HepG2 (cell line): ENCODE data around the gene TRIM66. TPM values are rescaled to one million over a fixed set of nuclear protein-coding genes. Genes with fewer than 3 reads are reported as not detected.

Experiments used
- ATAD3A ChIP-seq: sonication (generic); formaldehyde crosslinking; IDR thresholded peaks from 2 replicates; pipeline ENCODE4 v1.4.0; 2020; ENCODE audit warnings: missing genetic modification reagents
- KLF12 ChIP-seq: sonication (generic); formaldehyde crosslinking; IDR thresholded peaks from 2 replicates; pipeline ENCODE4 v1.4.0; 2020; ENCODE audit warnings: missing genetic modification reagents, borderline replicate concordance
- MED13 ChIP-seq: sonication (generic); formaldehyde crosslinking; IDR thresholded peaks from 2 replicates; pipeline ENCODE4 v1.5.0; 2020; ENCODE audit warnings: missing genetic modification reagents
- NFE2 ChIP-seq: sonication (generic); formaldehyde crosslinking; IDR thresholded peaks from 2 replicates; pipeline ENCODE4 v1.4.0; 2020; ENCODE audit warnings: missing genetic modification reagents
- PHF8 ChIP-seq: sonication (generic); formaldehyde crosslinking; IDR thresholded peaks from 2 replicates; pipeline ENCODE4 v1.5.0; 2020; ENCODE audit warnings: missing genetic modification reagents
- PLRG1 ChIP-seq: fragments of 450-650 bp; conservative IDR thresholded peaks from 2 replicates; pipeline ENCODE4 v1.6.1; 2016
- REPIN1 ChIP-seq: sonication (generic); formaldehyde crosslinking; IDR thresholded peaks from 2 replicates; pipeline ENCODE4 v1.8.0; 2022; ENCODE audit warnings: missing genetic modification reagents, low read depth, mild to moderate bottlenecking, borderline replicate concordance
- SALL2 ChIP-seq: sonication (generic); formaldehyde crosslinking; IDR thresholded peaks from 2 replicates; pipeline ENCODE4 v1.8.1; 2023; ENCODE audit warnings: mild to moderate bottlenecking, missing genetic modification reagents, inconsistent platforms
- SOX5 ChIP-seq: IDR thresholded peaks from 2 replicates; pipeline ENCODE4 v1.6.1; 2016; ENCODE audit warnings: borderline replicate concordance
- SYNCRIP ChIP-seq: fragments of 200-400 bp; formaldehyde crosslinking; IDR thresholded peaks from 2 replicates; pipeline ENCODE4 v1.6.1; 2018; ENCODE audit warnings: mild to moderate bottlenecking, low read depth, low read length; ENCODE audit not compliant: insufficient read depth
- TEAD2 ChIP-seq: sonication (generic); formaldehyde crosslinking; IDR thresholded peaks from 2 replicates; pipeline ENCODE4 v1.9.0; 2021; ENCODE audit warnings: missing genetic modification reagents
- ZBTB20 ChIP-seq: sonication (generic); formaldehyde crosslinking; IDR thresholded peaks from 2 replicates; pipeline ENCODE4 v1.8.1; 2023; ENCODE audit warnings: missing genetic modification reagents, low read depth, mild to moderate bottlenecking, borderline replicate concordance
- ZBTB3 ChIP-seq: sonication (generic); formaldehyde crosslinking; IDR thresholded peaks from 2 replicates; pipeline ENCODE4 v1.4.0; 2020; ENCODE audit warnings: low read depth, mild to moderate bottlenecking, moderate library complexity, missing genetic modification reagents, borderline replicate concordance
- ZC3H4 ChIP-seq: sonication (generic); formaldehyde crosslinking; IDR thresholded peaks from 2 replicates; pipeline ENCODE4 v1.4.0; 2020; ENCODE audit warnings: missing genetic modification reagents, borderline replicate concordance
- ZKSCAN5 ChIP-seq: sonication (generic); formaldehyde crosslinking; IDR thresholded peaks from 2 replicates; pipeline ENCODE4 v1.5.1; 2020; ENCODE audit warnings: mild to moderate bottlenecking, missing genetic modification reagents
- ZNF136 ChIP-seq: sonication (generic); formaldehyde crosslinking; IDR thresholded peaks from 2 replicates; pipeline ENCODE4 v1.8.1; 2022; ENCODE audit warnings: low read depth, mild to moderate bottlenecking, moderate library complexity, missing genetic modification reagents
- ZNF253 ChIP-seq: sonication (generic); formaldehyde crosslinking; IDR thresholded peaks from 2 replicates; pipeline ENCODE4 v1.8.0; 2022; ENCODE audit warnings: mild to moderate bottlenecking, missing genetic modification reagents, borderline replicate concordance
- ZNF296 ChIP-seq: sonication (generic); formaldehyde crosslinking; conservative IDR thresholded peaks from 2 replicates; pipeline ENCODE4 v1.5.0; 2020; ENCODE audit warnings: mild to moderate bottlenecking, missing genetic modification reagents
- ZNF432 ChIP-seq: sonication (generic); formaldehyde crosslinking; IDR thresholded peaks from 2 replicates; pipeline ENCODE4 v1.5.0; 2020; ENCODE audit warnings: missing genetic modification reagents, mild to moderate bottlenecking, borderline replicate concordance
- ZNF564 ChIP-seq: sonication (generic); formaldehyde crosslinking; IDR thresholded peaks from 2 replicates; pipeline ENCODE4 v1.8.1; 2023; ENCODE audit warnings: mild to moderate bottlenecking, missing genetic modification reagents
- ZNF644 ChIP-seq: IDR thresholded peaks from 2 replicates; pipeline ENCODE4 v1.6.1; 2016; ENCODE audit warnings: low read depth
- polyA plus RNA-seq, 8 experiments: library from polyadenylated mRNA; depleted of rRNA in 3 of 8; stranded (reverse) in 7 of 8; unstranded in 1 of 8; fragments of >200 nt; fragmentation: Illumina TruSeq in 4 of 8; extraction: Trizol in 4 of 8; gene quantifications; 2 replicates each; pipeline versions ENCODE4 v1.2.1 to v1.2.3, GENCODE V29; 2011 to 2016; ENCODE audit warnings: low read depth in 4 of 8, missing spikeins in 1 of 8, mixed read lengths in 1 of 8; ENCODE audit not compliant: insufficient read depth in 1 of 8
- total RNA-seq, 5 experiments: library from RNA; depleted of rRNA; stranded (reverse); fragments of >200 nt; fragmentation: Illumina TruSeq; extraction: Trizol; gene quantifications; 2 replicates each; pipeline ENCODE4 v1.2.3, GENCODE V29; 2016; ENCODE audit warnings: low read depth in 1 of 5
- TF ChIP-seq, protein P1 (sequence below): sonication (generic); formaldehyde crosslinking; IDR thresholded peaks from 2 replicates; pipeline ENCODE4 v1.4.0; 2020; ENCODE audit warnings: low read depth, mild to moderate bottlenecking, missing genetic modification reagents
- TF ChIP-seq, protein P2 (sequence below): sonication (generic); formaldehyde crosslinking; IDR thresholded peaks from 2 replicates; pipeline ENCODE4 v1.4.0; 2020; ENCODE audit warnings: missing genetic modification reagents
- TF ChIP-seq, protein P3 (sequence below): sonication (generic); formaldehyde crosslinking; IDR thresholded peaks from 2 replicates; pipeline ENCODE4 v1.4.0; 2020; ENCODE audit warnings: mild to moderate bottlenecking, low read depth, missing genetic modification reagents
- TF ChIP-seq, protein P4 (sequence below), 2 experiments: fragments of 450-650 bp in 1 of 2; sonication (generic) in 1 of 2; formaldehyde crosslinking; IDR thresholded peaks; 2 replicates each; pipeline versions ENCODE4 v1.5.0 to v1.8.0; 2020 to 2022; ENCODE audit warnings: mild to moderate bottlenecking in 1 of 2, missing genetic modification reagents in 1 of 2

The TRIM66 gene
- total and polyA plus RNA-seq, 2 of the 13 experiments (the other 11 are each of a cell fraction or from before 2014, with no cell fraction given) = 4.9 to 6.1 TPM

DNA sequence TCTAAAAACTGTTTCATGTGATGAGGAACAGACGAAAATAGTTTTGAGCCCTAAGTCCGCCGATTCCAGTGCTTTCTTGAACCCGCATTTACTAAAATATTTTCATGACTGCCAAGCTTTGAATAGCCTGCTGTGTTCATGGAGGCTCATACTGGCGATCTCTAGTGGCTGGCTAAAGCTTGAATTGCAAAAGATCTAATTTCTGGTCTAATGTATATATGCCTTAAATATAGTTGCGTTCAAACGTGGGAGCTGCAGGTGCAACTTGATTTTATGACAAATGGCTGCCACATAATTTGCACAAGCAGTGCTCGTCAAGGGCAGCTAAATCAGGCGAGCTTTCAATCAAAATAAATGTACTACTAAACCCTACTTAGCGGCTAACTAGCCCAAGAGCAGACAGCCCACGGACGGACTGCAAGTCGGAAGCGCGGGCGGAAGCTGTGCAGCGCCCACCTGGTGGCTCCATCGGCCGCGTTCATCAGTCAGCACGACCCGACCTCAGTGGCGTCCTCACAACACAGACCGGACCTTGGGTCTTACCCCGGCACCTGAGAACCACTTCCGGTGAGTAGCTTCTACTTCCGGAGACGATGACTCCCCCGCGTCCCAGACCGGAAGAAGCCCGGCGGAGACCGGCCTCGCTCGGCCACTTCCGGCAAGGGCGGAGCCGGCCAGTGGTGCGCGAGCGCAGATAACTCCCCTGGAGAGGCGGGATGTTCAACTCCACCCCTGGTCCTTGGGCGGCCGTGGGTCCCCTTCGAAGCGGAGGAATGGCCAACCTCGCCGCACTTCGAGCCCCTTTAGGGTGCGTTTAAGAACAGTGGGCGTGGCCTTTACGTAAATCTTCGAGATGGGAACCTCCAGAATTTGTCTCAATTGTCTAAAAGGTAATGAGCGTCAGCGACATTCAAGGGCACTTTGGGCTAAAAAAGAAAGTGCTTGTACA is 6.2 kb upstream of the TRIM66 start (continued):
- TF ChIP-seq, protein P1, sequence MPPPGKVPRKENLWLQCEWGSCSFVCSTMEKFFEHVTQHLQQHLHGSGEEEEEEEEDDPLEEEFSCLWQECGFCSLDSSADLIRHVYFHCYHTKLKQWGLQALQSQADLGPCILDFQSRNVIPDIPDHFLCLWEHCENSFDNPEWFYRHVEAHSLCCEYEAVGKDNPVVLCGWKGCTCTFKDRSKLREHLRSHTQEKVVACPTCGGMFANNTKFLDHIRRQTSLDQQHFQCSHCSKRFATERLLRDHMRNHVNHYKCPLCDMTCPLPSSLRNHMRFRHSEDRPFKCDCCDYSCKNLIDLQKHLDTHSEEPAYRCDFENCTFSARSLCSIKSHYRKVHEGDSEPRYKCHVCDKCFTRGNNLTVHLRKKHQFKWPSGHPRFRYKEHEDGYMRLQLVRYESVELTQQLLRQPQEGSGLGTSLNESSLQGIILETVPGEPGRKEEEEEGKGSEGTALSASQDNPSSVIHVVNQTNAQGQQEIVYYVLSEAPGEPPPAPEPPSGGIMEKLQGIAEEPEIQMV (CRISPR knock-in tag) = peak; percentile 61; the same call in 1 of the 2 replicates
- TF ChIP-seq, protein P2, sequence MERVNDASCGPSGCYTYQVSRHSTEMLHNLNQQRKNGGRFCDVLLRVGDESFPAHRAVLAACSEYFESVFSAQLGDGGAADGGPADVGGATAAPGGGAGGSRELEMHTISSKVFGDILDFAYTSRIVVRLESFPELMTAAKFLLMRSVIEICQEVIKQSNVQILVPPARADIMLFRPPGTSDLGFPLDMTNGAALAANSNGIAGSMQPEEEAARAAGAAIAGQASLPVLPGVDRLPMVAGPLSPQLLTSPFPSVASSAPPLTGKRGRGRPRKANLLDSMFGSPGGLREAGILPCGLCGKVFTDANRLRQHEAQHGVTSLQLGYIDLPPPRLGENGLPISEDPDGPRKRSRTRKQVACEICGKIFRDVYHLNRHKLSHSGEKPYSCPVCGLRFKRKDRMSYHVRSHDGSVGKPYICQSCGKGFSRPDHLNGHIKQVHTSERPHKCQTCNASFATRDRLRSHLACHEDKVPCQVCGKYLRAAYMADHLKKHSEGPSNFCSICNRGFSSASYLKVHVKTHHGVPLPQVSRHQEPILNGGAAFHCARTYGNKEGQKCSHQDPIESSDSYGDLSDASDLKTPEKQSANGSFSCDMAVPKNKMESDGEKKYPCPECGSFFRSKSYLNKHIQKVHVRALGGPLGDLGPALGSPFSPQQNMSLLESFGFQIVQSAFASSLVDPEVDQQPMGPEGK (CRISPR knock-in tag) = peak; percentile 66; the same call in 1 of the 2 replicates
- TF ChIP-seq ZBTB3 (no peak), ZBTB20 (CRISPR knock-in tag) (peak; percentile 72; the same call in 1 of the 2 replicates), REPIN1 (CRISPR knock-in tag) (peak; percentile 90; the same call in 1 of the 2 replicates), PHF8 (CRISPR knock-in tag) (peak; percentile 65; the same call in 1 of the 2 replicates), ZKSCAN5 (no peak), SOX5 (peak; percentile 54; the same call in 1 of the 2 replicates), ZNF253 (no peak; the same call in 1 of the 2 replicates), TEAD2 (no peak), ZNF432 (CRISPR knock-in tag) (no peak), SALL2 (CRISPR knock-in tag) (peak; percentile 95), ZC3H4 (no peak; the same call in 1 of the 2 replicates), MED13 (0 out of 2 replicates have a peak, but pooled peaks have one; percentile 39), PLRG1 (no peak), ZNF296 (no peak), NFE2 (no peak), KLF12 (CRISPR knock-in tag) (no peak; the same call in 1 of the 2 replicates), ZNF136 (CRISPR knock-in tag) (peak; percentile 86; the same call in 1 of the 2 replicates), SYNCRIP (no peak), ZNF564 (no peak; the same call in 1 of the 2 replicates), ZNF644 (CRISPR knock-in tag) (no peak), ATAD3A (no peak)
- TF ChIP-seq, protein P3, sequence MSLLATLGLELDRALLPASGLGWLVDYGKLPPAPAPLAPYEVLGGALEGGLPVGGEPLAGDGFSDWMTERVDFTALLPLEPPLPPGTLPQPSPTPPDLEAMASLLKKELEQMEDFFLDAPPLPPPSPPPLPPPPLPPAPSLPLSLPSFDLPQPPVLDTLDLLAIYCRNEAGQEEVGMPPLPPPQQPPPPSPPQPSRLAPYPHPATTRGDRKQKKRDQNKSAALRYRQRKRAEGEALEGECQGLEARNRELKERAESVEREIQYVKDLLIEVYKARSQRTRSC (CRISPR knock-in tag) = no peak
- TF ChIP-seq, protein P4, sequence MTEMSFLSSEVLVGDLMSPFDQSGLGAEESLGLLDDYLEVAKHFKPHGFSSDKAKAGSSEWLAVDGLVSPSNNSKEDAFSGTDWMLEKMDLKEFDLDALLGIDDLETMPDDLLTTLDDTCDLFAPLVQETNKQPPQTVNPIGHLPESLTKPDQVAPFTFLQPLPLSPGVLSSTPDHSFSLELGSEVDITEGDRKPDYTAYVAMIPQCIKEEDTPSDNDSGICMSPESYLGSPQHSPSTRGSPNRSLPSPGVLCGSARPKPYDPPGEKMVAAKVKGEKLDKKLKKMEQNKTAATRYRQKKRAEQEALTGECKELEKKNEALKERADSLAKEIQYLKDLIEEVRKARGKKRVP (CRISPR knock-in tag; IDR thresholded peaks at IDR 0.05) = peak in 1 of 2 experiments; percentile 31; a peak in 1 of 4 replicates
